ENCODE results near the gene FAM3B.

GRCh38 chr21:41403331-41403730 is 86.7 kb downstream of the FAM3B start:
- TF ChIP-seq POLR2A (IDR thresholded peaks at IDR 0.05) (no peak), CTCF (IDR thresholded peaks at IDR 0.05) (no peak)
